Caco-2 (cell line): Measurements from ENCODE around the gene TPTE2. TPM values are rescaled to one million over a fixed set of nuclear protein-coding genes. Genes with fewer than 3 reads are reported as not detected.
"Not testable (repeated sequence)": the region's sequence is repeated elsewhere in the genome, so short reads cannot be mapped to it uniquely, and the experiment has no call there.

Experiments
- BruUV-seq: library from RNA; stranded (reverse); fragments of 400-500 nt; replicated peaks from 2 replicates; lab custom pipeline; 2021; lab: Mats Ljungman, UMichigan
- CTCF ChIA-PET: fragments of 300-600 bp; sonication (Branson Sonifier 250); formaldehyde crosslinking; loops from one replicate; lab custom pipeline; 2022; ENCODE audit warnings: antibody characterized with exemption; lab: Charles Lee
- POLR2A ChIA-PET: fragments of 300-600 bp; sonication (Branson Sonifier 250); formaldehyde crosslinking; loops from one replicate; lab custom pipeline; 2022; ENCODE audit warnings: antibody characterized with exemption; lab: Charles Lee
- DNase-seq, 2 experiments: peaks; one replicate each; pipeline versions ENCODE4 v3.0.0 to v3.0.0-alpha.2; 2020 to 2022
- H3K27me3 ChIP-seq: replicated peaks from 2 replicates; pipeline ENCODE4 v1.6.0; 2011; ENCODE audit warnings: low read length; ENCODE audit not compliant: control insufficient read depth, insufficient read depth
- H3K36me3 ChIP-seq: 2 replicates; pipeline ENCODE4 v1.5.1; 2011; ENCODE audit warnings: low read length; ENCODE audit not compliant: control insufficient read depth, insufficient read depth
- H3K4me1 ChIP-seq: fragments of 250-450 bp; sonication (Bioruptor Pico); 2 replicates; pipeline ENCODE4 v1.5.1; 2020; ENCODE audit warnings: mild to moderate bottlenecking
- H3K4me3 ChIP-seq: 2 replicates; pipeline ENCODE4 v1.5.1; 2011; ENCODE audit warnings: low read depth, mild to moderate bottlenecking, control low read depth, low read length
- H3K9me3 ChIP-seq: fragments of 250-450 bp; sonication (Bioruptor Pico); 2 replicates; pipeline ENCODE4 v1.5.1; 2020; ENCODE audit warnings: mild to moderate bottlenecking, moderate library complexity
- H3K27ac Mint-ChIP-seq: one replicate; pipeline ENCODE4 v1.8.0; 2022; ENCODE audit warnings: mixed read lengths; ENCODE audit not compliant: unreplicated experiment
- H3K27me3 Mint-ChIP-seq: one replicate; pipeline ENCODE4 v1.8.0; 2022; ENCODE audit warnings: mixed read lengths; ENCODE audit not compliant: insufficient read depth, unreplicated experiment
- H3K36me3 Mint-ChIP-seq: one replicate; pipeline ENCODE4 v1.8.0; 2022; ENCODE audit warnings: mild to moderate bottlenecking, mixed read lengths; ENCODE audit not compliant: insufficient read depth, unreplicated experiment
- H3K4me1 Mint-ChIP-seq: one replicate; pipeline ENCODE4 v1.8.0; 2022; ENCODE audit warnings: low read depth, mixed read lengths; ENCODE audit not compliant: unreplicated experiment
- H3K4me3 Mint-ChIP-seq: one replicate; pipeline ENCODE4 v1.8.0; 2022; ENCODE audit warnings: mild to moderate bottlenecking, moderate library complexity, mixed read lengths; ENCODE audit not compliant: unreplicated experiment
- H3K9me3 Mint-ChIP-seq: one replicate; pipeline ENCODE4 v1.8.0; 2022; ENCODE audit warnings: mixed read lengths; ENCODE audit not compliant: unreplicated experiment
- intact Hi-C: fragments of 100-400 bp; cut with micrococcal nuclease; formaldehyde crosslinking; loops from one replicate; pipeline ENCODE4 v1.10.0; 2022; ENCODE audit not compliant: unreplicated experiment
- total RNA-seq: library from RNA; stranded (reverse); gene quantifications from 2 replicates; pipeline ENCODE4 v1.2.3, GENCODE V29; 2022
- TF ChIP-seq, protein P1 (sequence below), 2 experiments: fragments of 200-600 bp in 1 of 2; IDR thresholded peaks; 1 replicate in 1 of 2; 2 replicates in 1 of 2; pipeline versions ENCODE4 v1.5.1 to v1.8.0; 2011 to 2022; ENCODE audit warnings: antibody characterized with exemption in 1 of 2, control low read depth in 1 of 2, inconsistent platforms in 1 of 2, low read depth in 1 of 2, low read length in 1 of 2, mild to moderate bottlenecking in 1 of 2, moderate library complexity in 1 of 2; ENCODE audit not compliant: insufficient read depth in 1 of 2, severe bottlenecking in 1 of 2, unreplicated experiment in 1 of 2

TPTE2 gene
- total RNA-seq, 1 experiment from 2014 or later, result not detected

DNA sequence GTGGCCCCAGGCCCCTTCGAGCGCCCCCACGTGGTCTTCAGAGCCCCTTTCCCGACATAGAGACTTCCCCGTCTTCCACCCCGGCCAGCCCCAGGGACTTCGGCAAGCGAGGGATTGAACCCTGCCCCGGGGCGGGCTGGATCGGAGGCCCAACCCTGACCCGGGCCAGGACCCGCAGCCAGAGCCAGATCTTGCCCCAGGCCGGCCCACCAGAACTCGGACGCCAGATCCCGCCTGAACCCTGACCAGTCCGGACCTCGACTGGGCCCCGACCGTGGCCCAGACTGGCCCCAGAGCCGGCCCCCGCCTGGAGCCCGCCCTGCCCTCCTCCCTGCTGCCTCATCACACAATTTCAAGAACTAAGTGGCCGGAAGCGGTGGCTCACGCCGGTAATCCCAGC lies 253 bp upstream of the TPTE2 start:
- peaks cover 3% of the 10 kb centered on the region for H3K27me3 Mint-ChIP-seq
- H3K27ac Mint-ChIP-seq, result no peak overlapping the region
- Histone ChIP-seq H3K36me3 (no peaks in the 10 kb centered on the region), H3K9me3 (no peaks in the 10 kb centered on the region), H3K27me3 (no peaks in the 10 kb centered on the region), H3K4me3 (no peak overlapping the region), H3K4me1 (no peaks in the 10 kb centered on the region)
- no peak for DNase-seq
- no peaks in the 10 kb centered on the region for H3K9me3 Mint-ChIP-seq
- intact Hi-C loops, result no loop called here
- no peaks in the 10 kb centered on the region for H3K4me1 Mint-ChIP-seq
- POLR2A ChIA-PET, result no interaction called here
- BruUV-seq, result no TSS peak
- TF ChIP-seq, protein P1, sequence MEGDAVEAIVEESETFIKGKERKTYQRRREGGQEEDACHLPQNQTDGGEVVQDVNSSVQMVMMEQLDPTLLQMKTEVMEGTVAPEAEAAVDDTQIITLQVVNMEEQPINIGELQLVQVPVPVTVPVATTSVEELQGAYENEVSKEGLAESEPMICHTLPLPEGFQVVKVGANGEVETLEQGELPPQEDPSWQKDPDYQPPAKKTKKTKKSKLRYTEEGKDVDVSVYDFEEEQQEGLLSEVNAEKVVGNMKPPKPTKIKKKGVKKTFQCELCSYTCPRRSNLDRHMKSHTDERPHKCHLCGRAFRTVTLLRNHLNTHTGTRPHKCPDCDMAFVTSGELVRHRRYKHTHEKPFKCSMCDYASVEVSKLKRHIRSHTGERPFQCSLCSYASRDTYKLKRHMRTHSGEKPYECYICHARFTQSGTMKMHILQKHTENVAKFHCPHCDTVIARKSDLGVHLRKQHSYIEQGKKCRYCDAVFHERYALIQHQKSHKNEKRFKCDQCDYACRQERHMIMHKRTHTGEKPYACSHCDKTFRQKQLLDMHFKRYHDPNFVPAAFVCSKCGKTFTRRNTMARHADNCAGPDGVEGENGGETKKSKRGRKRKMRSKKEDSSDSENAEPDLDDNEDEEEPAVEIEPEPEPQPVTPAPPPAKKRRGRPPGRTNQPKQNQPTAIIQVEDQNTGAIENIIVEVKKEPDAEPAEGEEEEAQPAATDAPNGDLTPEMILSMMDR (IDR thresholded peaks at IDR 0.05; ENCODE audit: insufficient read depth in 1 of 2, low read depth in 1 of 2, low read length in 1 of 2, severe bottlenecking in 1 of 2, unreplicated experiment in 1 of 2), result no peak
- no peak overlapping the region for H3K4me3 Mint-ChIP-seq
- H3K36me3 Mint-ChIP-seq, result no peaks in the 10 kb centered on the region
- CTCF ChIA-PET, result no interaction called here

DNA sequence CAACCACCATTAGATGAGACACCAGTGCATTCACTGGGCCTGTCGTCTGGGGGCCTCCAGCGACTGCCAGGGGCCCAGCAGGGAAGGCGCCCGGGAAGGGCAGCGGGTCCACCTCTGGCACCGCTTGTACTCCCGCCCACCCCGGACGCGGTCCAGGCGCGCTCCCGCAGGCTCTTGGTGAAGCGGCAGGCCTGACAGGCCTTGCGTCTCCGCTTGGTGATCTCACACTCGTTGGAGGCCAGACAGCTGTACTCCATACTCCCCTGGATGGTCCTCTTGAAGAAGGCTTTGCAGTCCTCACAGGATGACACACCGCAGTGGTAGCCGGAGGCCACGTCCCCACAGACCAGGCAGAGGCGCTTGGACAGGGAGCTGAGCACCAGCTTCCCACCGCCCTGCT lies 660 bp downstream of the TPTE2 start:
- CTCF ChIA-PET, BruUV-seq, H3K9me3 ChIP-seq, H3K4me1 ChIP-seq, POLR2A ChIA-PET, H3K4me3 ChIP-seq, H3K4me3 Mint-ChIP-seq, H3K36me3 ChIP-seq, DNase-seq, H3K9me3 Mint-ChIP-seq, H3K36me3 Mint-ChIP-seq, H3K4me1 Mint-ChIP-seq, intact Hi-C loops, H3K27me3 ChIP-seq, H3K27me3 Mint-ChIP-seq, H3K27ac Mint-ChIP-seq: not testable (repeated sequence)

DNA sequence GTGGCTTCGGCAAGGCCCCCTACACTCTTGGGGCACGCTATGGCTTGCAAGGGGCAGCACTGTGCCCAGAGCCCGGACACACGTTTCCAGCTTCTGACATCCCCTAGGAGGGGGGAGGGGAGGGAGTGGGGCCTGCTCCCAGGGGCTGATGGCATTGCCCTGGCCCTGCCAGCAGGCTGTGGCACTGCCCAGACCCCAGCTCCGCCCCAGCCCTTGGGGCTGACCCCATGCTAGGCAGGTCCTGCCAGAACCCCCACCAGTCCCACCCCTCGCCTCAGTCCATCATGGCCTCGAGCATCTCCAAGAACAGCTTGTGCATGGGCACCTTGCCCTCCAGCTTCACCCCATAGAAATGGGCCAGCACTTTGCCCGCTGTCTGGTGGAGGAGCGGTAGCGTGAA lies 1.6 kb downstream of the TPTE2 start:
- CTCF ChIA-PET, POLR2A ChIA-PET, intact Hi-C loops: not testable (repeated sequence)

DNA sequence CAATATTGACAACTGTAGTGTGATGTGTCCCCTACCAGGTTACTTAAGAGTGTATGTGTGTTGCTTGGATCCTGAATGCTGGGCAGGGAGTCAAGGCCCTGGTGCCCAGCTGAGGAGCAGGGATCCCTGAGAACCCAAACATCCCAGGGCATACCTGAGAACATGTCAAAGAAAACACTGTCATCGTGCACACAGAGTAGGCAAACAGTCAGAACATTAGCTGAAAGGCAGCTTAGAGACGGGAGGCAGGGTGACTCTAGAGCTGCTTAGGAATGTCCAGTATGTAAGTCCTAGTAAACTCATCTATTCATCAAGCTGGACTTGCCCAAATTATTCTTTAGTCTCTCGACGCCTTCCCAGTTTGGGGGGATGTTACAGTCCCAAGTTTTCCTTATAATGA lies 4.0 kb downstream of the TPTE2 start:
- H3K36me3 Mint-ChIP-seq, H3K4me3 Mint-ChIP-seq, intact Hi-C loops, CTCF ChIA-PET, H3K4me1 ChIP-seq, H3K4me3 ChIP-seq, H3K9me3 Mint-ChIP-seq, H3K36me3 ChIP-seq, POLR2A ChIA-PET, BruUV-seq, H3K27me3 Mint-ChIP-seq, H3K9me3 ChIP-seq, H3K27me3 ChIP-seq, DNase-seq, H3K4me1 Mint-ChIP-seq, H3K27ac Mint-ChIP-seq: not testable (repeated sequence)

More for the DNA sequence above, 1.6 kb downstream of the TPTE2 start:
- H3K36me3 Mint-ChIP-seq, H3K27me3 Mint-ChIP-seq, H3K4me1 Mint-ChIP-seq, BruUV-seq, H3K36me3 ChIP-seq, H3K9me3 Mint-ChIP-seq, H3K4me3 ChIP-seq, H3K27ac Mint-ChIP-seq, DNase-seq, H3K27me3 ChIP-seq, H3K4me1 ChIP-seq, H3K9me3 ChIP-seq, H3K4me3 Mint-ChIP-seq: not testable (repeated sequence)

DNA sequence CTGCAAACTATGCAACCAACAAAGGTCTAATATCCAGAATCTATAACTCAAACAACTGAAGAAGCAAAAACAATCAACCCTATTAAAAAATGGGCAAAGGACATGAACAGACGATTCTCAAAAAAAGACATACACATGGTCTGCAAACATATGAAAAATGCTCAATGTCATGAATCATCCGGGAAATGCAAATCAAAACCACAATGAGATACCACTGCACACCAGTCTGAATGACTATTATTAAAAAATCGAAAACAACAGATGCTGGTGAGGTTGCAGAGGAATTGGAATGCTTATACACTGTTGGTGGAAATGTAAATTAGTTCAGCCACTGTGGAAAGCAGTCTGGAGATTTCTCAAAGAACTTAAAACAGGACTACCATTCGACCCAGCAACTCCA lies 12.1 kb downstream of the TPTE2 start:
- H3K4me1 ChIP-seq, POLR2A ChIA-PET, H3K4me3 ChIP-seq, H3K4me1 Mint-ChIP-seq, DNase-seq, BruUV-seq, intact Hi-C loops, H3K36me3 Mint-ChIP-seq, H3K9me3 ChIP-seq, H3K9me3 Mint-ChIP-seq, H3K36me3 ChIP-seq, H3K4me3 Mint-ChIP-seq, H3K27me3 ChIP-seq, H3K27ac Mint-ChIP-seq, CTCF ChIA-PET, H3K27me3 Mint-ChIP-seq: not testable (repeated sequence)

DNA sequence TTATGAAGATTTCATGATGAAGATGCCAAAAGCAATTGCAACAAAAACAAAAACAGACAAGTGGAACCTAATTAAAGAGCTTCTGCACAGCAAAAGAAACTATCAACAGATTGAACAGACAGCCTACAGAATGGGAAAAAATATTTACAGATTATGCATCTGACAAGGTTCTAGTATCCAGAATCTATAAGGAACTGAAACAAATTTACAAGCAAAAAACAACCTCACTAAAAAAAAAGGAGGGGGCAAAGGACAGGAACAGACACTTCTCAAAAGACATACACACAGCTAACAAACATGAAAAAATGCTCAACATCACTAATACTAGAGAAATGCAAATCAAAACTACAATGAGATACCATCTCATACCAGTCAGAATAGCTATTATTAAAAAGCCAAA lies 35.7 kb downstream of the TPTE2 start:
- CTCF ChIA-PET, H3K27me3 Mint-ChIP-seq, H3K27me3 ChIP-seq, H3K4me3 Mint-ChIP-seq, H3K36me3 Mint-ChIP-seq, H3K4me3 ChIP-seq, POLR2A ChIA-PET, DNase-seq, H3K4me1 ChIP-seq, H3K9me3 ChIP-seq, H3K9me3 Mint-ChIP-seq, H3K27ac Mint-ChIP-seq, H3K36me3 ChIP-seq, H3K4me1 Mint-ChIP-seq, intact Hi-C loops, BruUV-seq: not testable (repeated sequence)
